ENCODE measurements around the gene HIVEP3. TPM values are rescaled to one million over a fixed set of nuclear protein-coding genes. Genes with fewer than 3 reads are reported as not detected.
A peak's percentile ranks its signal among the peaks of the same experiment; 100 is the strongest.

The HIVEP3 gene
- total RNA-seq, 1 donor from 2014 or later, result 0.37 TPM

DNA sequence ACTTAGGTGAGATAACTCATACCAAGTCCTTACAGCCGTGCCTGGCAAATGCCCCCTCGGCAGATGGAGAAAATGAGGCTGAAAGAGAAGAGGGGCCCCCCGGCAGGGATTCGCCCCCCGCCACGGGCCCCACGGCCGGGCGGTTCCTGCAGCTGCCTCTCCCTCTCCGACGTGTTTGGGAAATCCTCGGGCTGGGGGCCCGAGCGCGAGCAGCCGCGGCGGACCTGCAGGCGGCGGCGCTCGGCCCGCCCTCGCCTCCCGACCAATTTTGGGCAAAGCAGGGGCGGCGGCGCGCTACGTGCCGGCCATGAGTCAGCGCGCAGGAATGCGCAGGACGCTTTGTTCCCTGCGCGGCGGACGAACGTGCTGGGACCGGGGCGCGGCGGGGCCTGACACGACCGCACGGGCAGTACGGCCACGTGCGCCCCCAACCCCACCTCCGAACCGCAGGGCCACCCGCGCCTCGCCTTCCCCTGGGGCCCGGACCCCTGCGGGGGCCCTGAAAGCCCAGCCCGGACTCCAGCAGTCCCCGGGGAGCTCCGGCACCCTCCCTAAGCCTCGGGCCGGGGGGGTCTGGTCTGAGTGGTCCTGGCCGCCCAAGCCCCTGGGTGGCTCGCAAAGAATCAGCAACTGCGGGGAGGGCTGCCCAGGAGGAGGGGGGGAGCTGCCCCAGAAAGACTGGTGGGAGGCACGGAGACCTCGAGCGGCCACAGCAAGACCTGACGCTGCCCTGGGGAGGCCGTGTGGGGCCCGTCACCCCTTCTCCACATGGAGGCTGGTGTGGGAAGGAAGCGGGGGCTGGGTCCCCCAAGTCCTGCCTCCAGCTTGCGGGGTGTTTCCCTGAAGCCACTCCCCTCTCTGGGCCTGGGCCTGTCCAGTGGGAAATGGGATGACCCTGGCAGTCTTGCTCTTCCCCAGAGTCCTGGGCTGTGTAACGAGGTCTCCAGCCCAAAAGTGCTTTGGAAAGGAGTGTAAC lies 422.4 kb downstream of the HIVEP3 start:
- Mint-ChIP-seq H3K9me3 (no peaks in the 10 kb centered on the region), H3K27me3 (ENCODE audit: insufficient read depth, low read depth) (peaks cover 6% of the 10 kb centered on the region), H3K27ac (peak overlapping the region; percentile 97), H3K36me3 (no peaks in the 10 kb centered on the region), H3K4me1 (peaks cover 34% of the 10 kb centered on the region), H3K4me3 (no peak overlapping the region)
- Histone ChIP-seq H3K4me3 (peak overlapping the region; percentile 18), H3K27me3 (peaks cover 14% of the 10 kb centered on the region), H4K20me1 (ENCODE audit: low read depth) (no peaks in the 10 kb centered on the region), H3K9me3 (ENCODE audit: low read depth) (no peaks in the 10 kb centered on the region), H3K4me1 (peaks cover 15% of the 10 kb centered on the region), H3K9ac (no peak overlapping the region), H3K4me2 (peak overlapping the region; percentile 70), H3K27ac (no peak overlapping the region), H3K79me2 (ENCODE audit: low read depth) (no peaks in the 10 kb centered on the region), H3F3A (ENCODE audit: low read depth) (peaks cover 12% of the 10 kb centered on the region), H2AFZ (replicated peaks) (peak overlapping the region; percentile 38), H3K36me3 (no peaks in the 10 kb centered on the region)
- peak; percentile 96 for DNase-seq (ENCODE audit: low spot score)
- TF ChIP-seq, protein P1, sequence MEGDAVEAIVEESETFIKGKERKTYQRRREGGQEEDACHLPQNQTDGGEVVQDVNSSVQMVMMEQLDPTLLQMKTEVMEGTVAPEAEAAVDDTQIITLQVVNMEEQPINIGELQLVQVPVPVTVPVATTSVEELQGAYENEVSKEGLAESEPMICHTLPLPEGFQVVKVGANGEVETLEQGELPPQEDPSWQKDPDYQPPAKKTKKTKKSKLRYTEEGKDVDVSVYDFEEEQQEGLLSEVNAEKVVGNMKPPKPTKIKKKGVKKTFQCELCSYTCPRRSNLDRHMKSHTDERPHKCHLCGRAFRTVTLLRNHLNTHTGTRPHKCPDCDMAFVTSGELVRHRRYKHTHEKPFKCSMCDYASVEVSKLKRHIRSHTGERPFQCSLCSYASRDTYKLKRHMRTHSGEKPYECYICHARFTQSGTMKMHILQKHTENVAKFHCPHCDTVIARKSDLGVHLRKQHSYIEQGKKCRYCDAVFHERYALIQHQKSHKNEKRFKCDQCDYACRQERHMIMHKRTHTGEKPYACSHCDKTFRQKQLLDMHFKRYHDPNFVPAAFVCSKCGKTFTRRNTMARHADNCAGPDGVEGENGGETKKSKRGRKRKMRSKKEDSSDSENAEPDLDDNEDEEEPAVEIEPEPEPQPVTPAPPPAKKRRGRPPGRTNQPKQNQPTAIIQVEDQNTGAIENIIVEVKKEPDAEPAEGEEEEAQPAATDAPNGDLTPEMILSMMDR (IDR thresholded peaks at IDR 0.05), result no peak
- TF ChIP-seq EZH2 (IDR thresholded peaks at IDR 0.05) (no peak), EZH2phosphoT487 (IDR thresholded peaks at IDR 0.05) (no peak)

DNA sequence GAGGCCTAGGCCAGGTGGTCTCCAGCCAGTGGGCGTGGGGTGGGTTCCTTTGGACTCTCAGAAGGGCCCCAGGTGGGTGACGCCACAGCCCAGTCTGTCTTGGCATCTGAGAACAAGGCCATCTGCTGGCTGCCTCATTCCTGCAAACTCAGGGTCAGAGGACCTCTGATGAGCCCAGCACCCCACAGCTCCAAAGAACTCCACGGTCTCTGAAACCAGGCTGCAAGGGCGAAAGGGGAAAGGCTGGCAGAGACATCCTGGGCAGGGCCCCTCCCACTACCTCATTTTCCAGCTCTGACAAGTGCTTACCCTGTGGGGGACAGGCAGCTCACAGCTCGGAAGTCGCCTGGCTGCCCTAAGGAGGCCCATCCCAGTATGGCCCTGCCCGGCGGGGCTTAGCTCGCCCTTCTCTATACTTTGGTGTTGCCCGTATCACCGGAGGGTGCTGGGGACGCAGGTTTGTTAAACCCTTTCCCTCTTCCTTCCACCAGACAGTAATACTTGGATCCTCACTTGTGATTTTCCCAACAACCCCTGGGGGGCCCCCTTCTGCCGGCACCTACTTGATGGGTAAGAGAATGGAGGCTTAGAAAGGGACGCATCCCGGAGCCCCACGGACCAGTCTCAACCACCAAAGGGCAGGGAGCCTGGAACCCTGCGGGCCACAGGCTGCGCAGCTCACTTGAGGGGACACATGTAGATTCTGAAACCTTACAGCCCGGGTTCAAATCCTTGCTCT lies 423.3 kb downstream of the HIVEP3 start:
- Histone ChIP-seq H2AFZ (replicated peaks) (no peak overlapping the region), H3F3A (ENCODE audit: low read depth) (peaks cover 12% of the 10 kb centered on the region), H3K27ac (no peak overlapping the region), H3K9me3 (ENCODE audit: low read depth) (no peaks in the 10 kb centered on the region), H4K20me1 (ENCODE audit: low read depth) (no peaks in the 10 kb centered on the region), H3K4me2 (peak overlapping the region; percentile 67), H3K9ac (no peak overlapping the region), H3K79me2 (ENCODE audit: low read depth) (no peaks in the 10 kb centered on the region), H3K27me3 (peaks cover 14% of the 10 kb centered on the region), H3K4me3 (no peak overlapping the region), H3K36me3 (no peaks in the 10 kb centered on the region), H3K4me1 (peaks cover 15% of the 10 kb centered on the region)
- Mint-ChIP-seq H3K4me1 (peaks cover 27% of the 10 kb centered on the region), H3K9me3 (no peaks in the 10 kb centered on the region), H3K27me3 (ENCODE audit: insufficient read depth, low read depth) (peaks cover 9% of the 10 kb centered on the region), H3K36me3 (no peaks in the 10 kb centered on the region), H3K27ac (peak overlapping the region; percentile 97), H3K4me3 (peak overlapping the region; percentile 62)
- peak; percentile 66 for DNase-seq (ENCODE audit: low spot score)
- TF ChIP-seq, protein P1 (IDR thresholded peaks at IDR 0.05), result peak; percentile 45
- TF ChIP-seq EZH2 (IDR thresholded peaks at IDR 0.05), result no peak

DNA sequence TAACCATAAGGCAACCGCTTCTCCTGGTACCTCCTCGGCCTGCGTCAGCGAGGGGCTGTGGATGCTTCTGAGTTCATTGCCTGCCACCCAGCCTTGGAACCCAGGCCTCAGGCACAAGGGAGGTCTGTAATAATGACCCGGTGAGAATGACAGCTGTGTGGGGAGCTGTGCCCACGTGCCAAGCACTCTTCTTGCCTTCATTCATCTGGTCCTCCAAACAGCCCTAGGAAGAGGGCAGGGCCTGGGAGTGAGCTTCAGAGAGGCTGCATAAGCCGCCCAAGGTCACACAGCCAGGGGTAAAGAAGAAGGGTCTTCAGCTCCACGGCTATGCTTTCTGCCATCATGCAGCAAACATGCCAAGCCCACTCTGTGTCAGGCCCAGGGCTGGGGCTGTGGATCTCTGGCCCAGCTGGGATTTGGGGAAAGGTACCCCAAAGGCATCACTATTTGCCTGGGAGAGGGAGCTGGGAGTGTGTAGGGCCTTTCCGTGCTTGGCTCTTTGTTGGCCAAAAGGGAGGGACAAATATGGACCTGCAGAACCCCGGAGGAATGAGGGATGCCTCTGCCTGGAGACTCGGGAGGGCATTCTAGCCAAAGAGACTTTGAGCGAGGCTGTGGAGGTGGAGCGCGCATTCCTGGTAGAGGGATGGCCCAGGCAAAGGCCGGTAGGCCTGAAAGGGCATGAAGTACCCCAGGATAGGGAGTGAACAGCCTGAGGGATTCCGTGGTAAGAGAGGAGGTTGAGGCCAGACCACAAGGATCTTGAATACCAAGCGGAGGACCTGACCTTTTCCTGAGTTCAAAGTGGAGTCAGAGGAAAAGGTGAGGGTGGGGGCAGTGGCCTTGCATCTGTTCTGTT lies 424.1 kb downstream of the HIVEP3 start:
- TF ChIP-seq EZH2 (IDR thresholded peaks at IDR 0.05), result no peak
- TF ChIP-seq EZH2phosphoT487 (IDR thresholded peaks at IDR 0.05), result no peak
- TF ChIP-seq, protein P1 (IDR thresholded peaks at IDR 0.05), result no peak
- peaks cover 12% of the 10 kb centered on the region for H3K27me3 Mint-ChIP-seq (ENCODE audit: insufficient read depth, low read depth)
- Histone ChIP-seq H3K4me2 (no peak overlapping the region), H3K4me3 (no peak overlapping the region), H4K20me1 (ENCODE audit: low read depth) (no peaks in the 10 kb centered on the region), H3K9me3 (ENCODE audit: low read depth) (no peaks in the 10 kb centered on the region), H3K27ac (no peak overlapping the region), H3K4me1 (peaks cover 15% of the 10 kb centered on the region), H3K9ac (no peak overlapping the region), H3K27me3 (peaks cover 14% of the 10 kb centered on the region), H3K79me2 (ENCODE audit: low read depth) (no peaks in the 10 kb centered on the region), H3F3A (ENCODE audit: low read depth) (peaks cover 12% of the 10 kb centered on the region), H2AFZ (replicated peaks) (no peak overlapping the region), H3K36me3 (no peaks in the 10 kb centered on the region)
- no peak for DNase-seq (ENCODE audit: low spot score)
- no peak overlapping the region for H3K4me3 Mint-ChIP-seq
- H3K27ac Mint-ChIP-seq, result peak overlapping the region; percentile 92
- H3K36me3 Mint-ChIP-seq, result no peaks in the 10 kb centered on the region
- H3K4me1 Mint-ChIP-seq, result peaks cover 29% of the 10 kb centered on the region
- peaks cover under 1% of the 10 kb centered on the region for H3K9me3 Mint-ChIP-seq
